Neural cell (in vitro differentiated cells): Measurements from ENCODE around the gene LRRK1. TPM values are rescaled to one million over a fixed set of nuclear protein-coding genes. Genes with fewer than 3 reads are reported as not detected.

Experiments
- H2AFZ ChIP-seq: fragments of 200-600, 300-800 bp; sonication (generic), shearing (Covaris generic); 2 replicates; pipeline ENCODE4 v1.6.0; 2014; ENCODE audit warnings: low read depth, mild to moderate bottlenecking, antibody characterized with exemption, low read length, moderate library complexity
- H3F3A ChIP-seq: fragments of 200-600 bp; shearing (Covaris generic); 2 replicates; pipeline ENCODE4 v1.6.1; 2016; ENCODE audit warnings: mild to moderate bottlenecking, moderate library complexity, mixed read lengths, antibody characterized with exemption, low read length; ENCODE audit not compliant: insufficient read depth, poor library complexity, severe bottlenecking
- H3K27ac ChIP-seq: fragments of 200-600, 300-800 bp; sonication (generic), shearing (Covaris generic); 2 replicates; pipeline ENCODE4 v1.5.1; 2014; ENCODE audit warnings: mild to moderate bottlenecking, low read length, moderate library complexity
- H3K27me3 ChIP-seq: fragments of 300-800, 200-600 bp; sonication (generic), shearing (Covaris generic); 2 replicates; pipeline ENCODE4 v1.6.0; 2014; ENCODE audit warnings: mild to moderate bottlenecking, low read depth, low read length, moderate library complexity; ENCODE audit not compliant: insufficient read depth
- H3K36me3 ChIP-seq: fragments of 300-800, 200-600 bp; sonication (generic), shearing (Covaris generic); 2 replicates; pipeline ENCODE4 v1.5.1; 2014; ENCODE audit warnings: mild to moderate bottlenecking, antibody characterized with exemption, low read length, moderate library complexity; ENCODE audit not compliant: insufficient read depth
- H3K4me2 ChIP-seq: fragments of 300-800, 200-600 bp; sonication (generic), shearing (Covaris generic); 2 replicates; pipeline ENCODE4 v1.6.0; 2014; ENCODE audit warnings: mild to moderate bottlenecking, low read length
- H3K4me3 ChIP-seq: fragments of 300-800, 200-600 bp; sonication (generic), shearing (Covaris generic); 2 replicates; pipeline ENCODE4 v1.5.1; 2014; ENCODE audit warnings: mild to moderate bottlenecking, low read length, moderate library complexity
- H3K79me2 ChIP-seq: fragments of 200-600 bp; shearing (Covaris generic); replicated peaks from 2 replicates; pipeline ENCODE4 v1.6.0; 2014; ENCODE audit warnings: mild to moderate bottlenecking, low read length, moderate library complexity; ENCODE audit not compliant: insufficient read depth
- H3K9ac ChIP-seq: fragments of 300-800, 200-600 bp; sonication (generic), shearing (Covaris generic); 2 replicates; pipeline ENCODE4 v1.6.1; 2016; ENCODE audit warnings: mild to moderate bottlenecking, low read length, mixed read lengths
- H3K9me2 ChIP-seq: fragments of 200-600 bp; shearing (Covaris generic); 2 replicates; pipeline ENCODE4 v1.6.1; 2016; ENCODE audit warnings: mild to moderate bottlenecking, low read length, mixed read lengths; ENCODE audit not compliant: insufficient read depth
- H3K9me3 ChIP-seq: fragments of 200-600, 300-800 bp; sonication (generic), shearing (Covaris generic); 2 replicates; pipeline ENCODE4 v1.6.1; 2016; ENCODE audit warnings: mild to moderate bottlenecking, mixed run types, low read length, moderate library complexity, mixed read lengths
- H4K20me1 ChIP-seq: fragments of 200-600 bp; shearing (Covaris generic); 2 replicates; pipeline ENCODE4 v1.6.1; 2016; ENCODE audit warnings: mild to moderate bottlenecking, mixed run types; ENCODE audit not compliant: insufficient read depth
- EP300 ChIP-seq: fragments of 450-650 bp; conservative IDR thresholded peaks from 2 replicates; pipeline ENCODE4 v1.6.1; 2014; ENCODE audit warnings: antibody characterized with exemption, mild to moderate bottlenecking, moderate library complexity; ENCODE audit not compliant: poor library complexity, severe bottlenecking
- EZH2 ChIP-seq: fragments of 200-600, 300-800 bp; shearing (Covaris generic), sonication (generic); IDR thresholded peaks from 2 replicates; pipeline ENCODE4 v1.6.1; 2014; ENCODE audit warnings: antibody characterized with exemption, low read length, borderline replicate concordance, mild to moderate bottlenecking; ENCODE audit not compliant: insufficient read depth, poor library complexity, severe bottlenecking
- MXI1 ChIP-seq: fragments of 450-650 bp; conservative IDR thresholded peaks from 2 replicates; pipeline ENCODE4 v1.6.1; 2014; ENCODE audit warnings: antibody characterized with exemption, mild to moderate bottlenecking; ENCODE audit not compliant: poor library complexity, severe bottlenecking
- POLR2AphosphoS5 ChIP-seq: IDR thresholded peaks from 2 replicates; pipeline ENCODE4 v1.6.1; 2012
- RAD21 ChIP-seq: fragments of 450-650 bp; conservative IDR thresholded peaks from 2 replicates; pipeline ENCODE4 v1.6.1; 2014; ENCODE audit warnings: antibody characterized with exemption, mild to moderate bottlenecking, moderate library complexity
- REST ChIP-seq: IDR thresholded peaks from 2 replicates; pipeline ENCODE4 v1.6.1; 2012; ENCODE audit warnings: borderline replicate concordance
- SMC3 ChIP-seq: fragments of 450-650 bp; conservative IDR thresholded peaks from 2 replicates; pipeline ENCODE4 v1.6.1; 2014; ENCODE audit warnings: antibody characterized with exemption, mild to moderate bottlenecking, moderate library complexity; ENCODE audit not compliant: poor library complexity
- TAF1 ChIP-seq: IDR thresholded peaks from 2 replicates; pipeline ENCODE4 v1.6.1; 2012; ENCODE audit warnings: low read depth
- polyA plus RNA-seq: library from polyadenylated mRNA; depleted of rRNA; stranded (reverse); fragments of >200 nt; gene quantifications from 2 replicates; pipeline ENCODE4 v1.2.3, GENCODE V29; 2014
- TF ChIP-seq, protein P1 (sequence below): fragments of 450-650 bp; IDR thresholded peaks from 2 replicates; pipeline ENCODE4 v1.5.1; 2014; ENCODE audit warnings: antibody characterized with exemption, mild to moderate bottlenecking, moderate library complexity; ENCODE audit not compliant: poor library complexity, severe bottlenecking

The LRRK1 gene
- polyA plus RNA-seq, 1 donor from 2014 or later: 0.06 TPM

DNA sequence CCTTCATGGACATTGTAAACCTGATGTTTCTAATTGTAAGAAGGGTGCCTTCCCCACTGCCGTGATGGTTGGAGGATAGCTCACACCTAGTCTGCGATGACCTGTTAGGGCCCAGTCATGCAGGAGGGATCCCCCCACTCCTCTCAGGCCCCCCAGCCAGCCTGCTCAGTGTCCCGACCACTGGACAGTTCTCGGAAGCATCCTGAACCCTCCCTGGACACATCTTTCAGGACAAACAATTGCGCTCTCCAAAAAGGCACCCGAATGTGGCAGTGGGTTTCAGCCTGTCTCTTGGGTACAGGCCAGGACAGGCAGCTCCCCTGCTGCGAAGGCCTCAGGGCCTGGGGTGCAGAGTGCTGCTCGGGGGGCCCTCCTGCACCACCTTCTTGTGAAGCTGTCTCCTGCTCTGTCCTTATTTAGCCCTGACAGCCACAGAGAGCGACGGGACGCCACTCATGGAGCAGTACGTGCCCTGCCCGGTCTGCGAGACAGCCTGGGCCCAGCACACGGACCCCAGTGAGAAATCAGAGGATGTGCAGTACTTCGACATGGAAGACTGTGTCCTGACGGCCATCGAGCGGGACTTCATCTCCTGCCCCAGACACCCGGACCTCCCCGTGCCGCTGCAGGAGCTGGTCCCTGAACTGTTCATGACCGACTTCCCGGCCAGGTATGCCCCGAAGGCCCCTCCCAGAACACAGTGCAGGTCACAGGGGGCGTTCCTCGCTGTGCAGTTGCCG, 132.3 kb downstream of the LRRK1 start:
- H3F3A ChIP-seq: no peaks in the 10 kb centered on the region
- no peaks in the 10 kb centered on the region for H3K27me3 ChIP-seq
- no peak overlapping the region for H3K27ac ChIP-seq
- H3K9me3 ChIP-seq: no peaks in the 10 kb centered on the region
- no peak overlapping the region for H2AFZ ChIP-seq
- no peaks in the 10 kb centered on the region for H3K9me2 ChIP-seq
- H3K79me2 ChIP-seq: no peaks in the 10 kb centered on the region
- H3K4me2 ChIP-seq: no peak overlapping the region
- H4K20me1 ChIP-seq: no peaks in the 10 kb centered on the region
- no peak overlapping the region for H3K4me3 ChIP-seq
- no peaks in the 10 kb centered on the region for H3K36me3 ChIP-seq
- TF ChIP-seq, protein P1, sequence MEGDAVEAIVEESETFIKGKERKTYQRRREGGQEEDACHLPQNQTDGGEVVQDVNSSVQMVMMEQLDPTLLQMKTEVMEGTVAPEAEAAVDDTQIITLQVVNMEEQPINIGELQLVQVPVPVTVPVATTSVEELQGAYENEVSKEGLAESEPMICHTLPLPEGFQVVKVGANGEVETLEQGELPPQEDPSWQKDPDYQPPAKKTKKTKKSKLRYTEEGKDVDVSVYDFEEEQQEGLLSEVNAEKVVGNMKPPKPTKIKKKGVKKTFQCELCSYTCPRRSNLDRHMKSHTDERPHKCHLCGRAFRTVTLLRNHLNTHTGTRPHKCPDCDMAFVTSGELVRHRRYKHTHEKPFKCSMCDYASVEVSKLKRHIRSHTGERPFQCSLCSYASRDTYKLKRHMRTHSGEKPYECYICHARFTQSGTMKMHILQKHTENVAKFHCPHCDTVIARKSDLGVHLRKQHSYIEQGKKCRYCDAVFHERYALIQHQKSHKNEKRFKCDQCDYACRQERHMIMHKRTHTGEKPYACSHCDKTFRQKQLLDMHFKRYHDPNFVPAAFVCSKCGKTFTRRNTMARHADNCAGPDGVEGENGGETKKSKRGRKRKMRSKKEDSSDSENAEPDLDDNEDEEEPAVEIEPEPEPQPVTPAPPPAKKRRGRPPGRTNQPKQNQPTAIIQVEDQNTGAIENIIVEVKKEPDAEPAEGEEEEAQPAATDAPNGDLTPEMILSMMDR: no peak
- TF ChIP-seq EP300 (no peak), SMC3 (no peak), REST (no peak), RAD21 (no peak), TAF1 (no peak), POLR2AphosphoS5 (no peak), EZH2 (no peak), MXI1 (no peak)
- no peak overlapping the region for H3K9ac ChIP-seq

GRCh38 chr15:101052031-101052620, 133.0 kb downstream of the LRRK1 start:
- H3K27me3 ChIP-seq: no peaks in the 10 kb centered on the region
- no peaks in the 10 kb centered on the region for H3F3A ChIP-seq
- H3K4me2 ChIP-seq: no peak overlapping the region
- H3K9me3 ChIP-seq: no peaks in the 10 kb centered on the region
- H3K36me3 ChIP-seq: no peaks in the 10 kb centered on the region
- no peak overlapping the region for H3K27ac ChIP-seq
- H3K9me2 ChIP-seq: no peaks in the 10 kb centered on the region
- no peak overlapping the region for H3K4me3 ChIP-seq
- H3K79me2 ChIP-seq: no peaks in the 10 kb centered on the region
- H3K9ac ChIP-seq: no peak overlapping the region
- H4K20me1 ChIP-seq: no peaks in the 10 kb centered on the region
- no peak overlapping the region for H2AFZ ChIP-seq
- no peak for TF ChIP-seq TAF1
- TF ChIP-seq EP300: no peak
- TF ChIP-seq REST: no peak
- no peak for TF ChIP-seq RAD21
- no peak for TF ChIP-seq SMC3
- TF ChIP-seq, protein P1: no peak
- TF ChIP-seq EZH2: no peak
